Amygdala (tissue), 56 donors: ENCODE results near the gene SCIN.
"Not testable (repeated sequence)": the region's sequence is repeated elsewhere in the genome, so short reads cannot be mapped to it uniquely, and the experiment has no call there.

Experiments used
- DNase-seq, 56 donors: peaks; one replicate each; lab custom pipeline; 2025; lab: John Stamatoyannopoulos, UW

SCIN gene

GRCh38 chr7:12570534-12571461, at the start of gene SCIN:
Gene SCIN (plus strand): TSS chr7:12570720. CDS start chr7:12570787, 67 bp downstream.
- peak in 13 of 56 donors; percentile 3 to 47 (median 14) for DNase-seq

GRCh38 chr7:12524794-12525386, 45.6 kb upstream of the SCIN start:
- DNase-seq: peak in 1 of 56 donors; percentile 37

- DNase-seq: not testable (repeated sequence)
Observed at GRCh38 chr7:12526693-12527092, 43.8 kb upstream of the SCIN start.

DNA sequence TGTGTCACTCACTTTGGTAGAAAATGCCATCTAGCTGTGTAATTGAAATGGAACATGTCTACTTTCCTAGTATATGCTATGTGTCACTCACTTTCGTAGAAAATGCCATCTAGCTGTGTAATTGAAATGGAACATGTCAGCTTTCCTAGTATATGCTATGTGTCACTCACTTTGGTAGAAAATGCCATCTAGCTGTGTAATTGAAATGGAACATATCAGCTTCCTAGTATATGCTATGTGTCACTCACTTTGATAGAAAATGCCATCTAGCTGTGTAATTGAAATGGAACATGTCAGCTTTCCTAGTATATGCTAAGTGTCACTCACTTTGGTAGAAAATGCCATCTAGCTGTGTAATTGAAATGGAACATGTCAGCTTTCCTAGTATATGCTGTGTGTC, 42.9 kb upstream of the SCIN start:
- DNase-seq: not testable (repeated sequence)

DNA sequence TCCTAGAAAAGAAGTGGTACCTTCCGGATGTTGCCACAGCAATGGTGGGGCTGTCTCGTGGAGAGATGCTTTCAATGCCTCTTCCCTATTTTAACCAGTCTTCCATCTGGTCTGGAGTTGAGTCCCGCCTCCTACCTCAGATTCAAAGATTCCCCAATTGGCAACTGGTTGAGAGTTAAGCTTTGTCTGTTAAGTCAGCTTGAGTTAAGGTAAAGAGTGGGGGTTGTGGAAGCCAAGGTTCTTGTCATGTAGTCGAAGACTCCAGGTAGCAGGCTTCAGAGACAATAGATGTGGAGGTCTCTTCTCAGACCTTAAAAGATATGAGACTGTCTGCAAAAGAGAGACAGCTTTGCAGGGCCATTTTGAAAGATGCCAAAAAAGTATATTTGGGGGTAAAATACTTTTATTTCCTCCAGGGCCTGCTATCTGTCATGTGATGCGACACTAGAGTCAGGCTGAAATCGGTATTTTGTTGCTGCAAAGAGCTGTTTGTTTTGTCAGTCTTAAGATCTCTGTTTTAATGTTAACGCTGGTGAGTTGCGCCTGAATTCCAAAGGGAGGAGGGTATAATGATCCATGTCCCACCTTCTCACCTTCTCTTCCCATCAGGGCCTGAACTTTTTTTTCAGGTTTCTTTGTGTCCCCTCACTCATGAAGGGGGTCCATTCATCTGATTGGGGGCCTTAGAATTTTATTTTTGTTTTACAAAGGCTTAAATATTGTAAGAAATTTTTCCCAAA, 40.4 kb upstream of the SCIN start:
- DNase-seq: no peak

DNA sequence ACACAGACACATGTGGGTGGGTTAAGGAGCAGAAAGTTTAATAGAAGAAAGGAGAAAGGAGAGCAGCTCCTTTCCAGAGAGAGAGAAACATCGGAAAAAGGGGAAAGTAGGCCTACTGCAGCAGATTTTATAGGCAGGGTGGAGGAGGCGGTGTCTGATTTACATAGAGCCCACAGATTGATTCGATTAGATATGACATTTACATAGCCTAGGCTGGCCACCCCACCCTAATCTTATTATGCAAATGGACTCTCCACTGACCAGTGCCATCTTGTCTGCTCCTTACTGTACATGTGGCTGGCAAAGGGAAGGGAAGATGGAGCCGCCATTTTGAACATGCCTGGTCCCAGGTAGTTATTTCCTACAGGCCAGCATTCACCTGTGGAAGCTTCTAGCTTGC, 38.7 kb upstream of the SCIN start:
- DNase-seq: no peak

DNA sequence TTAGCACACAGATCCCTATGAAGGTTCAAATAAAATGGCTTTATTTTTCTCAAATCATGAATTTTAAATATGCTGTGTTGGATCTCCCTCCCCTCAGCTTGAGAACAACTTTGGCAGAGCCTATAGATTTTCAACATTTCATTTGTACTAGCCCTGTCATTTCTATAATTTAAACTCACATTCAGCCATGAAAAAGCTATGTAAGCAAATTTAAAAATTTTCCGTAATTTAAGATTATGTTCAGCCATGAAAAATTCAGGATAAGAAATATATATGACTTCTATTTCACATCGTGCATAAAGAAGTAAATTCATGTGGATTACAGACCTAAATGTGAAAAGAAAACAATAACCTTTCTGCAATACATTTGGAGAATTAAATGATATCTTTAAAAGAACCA, 36.5 kb upstream of the SCIN start:
- DNase-seq: no peak

DNA sequence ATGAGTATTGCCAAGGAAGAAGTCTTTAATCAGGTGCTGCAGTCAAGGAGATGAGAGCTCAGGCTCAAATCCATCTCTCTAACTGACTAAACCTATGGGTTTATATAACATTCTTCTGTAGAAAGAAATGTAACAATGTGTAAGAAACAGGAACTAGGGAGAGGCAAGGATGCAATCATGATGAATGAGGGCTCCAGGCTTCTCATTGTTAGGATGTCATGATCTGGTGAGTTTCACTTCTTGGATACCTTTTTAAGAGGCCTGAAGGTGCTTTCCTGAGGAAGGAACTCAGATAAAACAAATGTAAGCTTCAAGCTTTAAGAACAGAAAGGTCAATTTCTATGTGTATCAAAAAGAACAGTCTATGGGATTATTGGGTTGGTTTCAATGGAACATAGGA, 30.8 kb upstream of the SCIN start:
- DNase-seq: no peak

DNA sequence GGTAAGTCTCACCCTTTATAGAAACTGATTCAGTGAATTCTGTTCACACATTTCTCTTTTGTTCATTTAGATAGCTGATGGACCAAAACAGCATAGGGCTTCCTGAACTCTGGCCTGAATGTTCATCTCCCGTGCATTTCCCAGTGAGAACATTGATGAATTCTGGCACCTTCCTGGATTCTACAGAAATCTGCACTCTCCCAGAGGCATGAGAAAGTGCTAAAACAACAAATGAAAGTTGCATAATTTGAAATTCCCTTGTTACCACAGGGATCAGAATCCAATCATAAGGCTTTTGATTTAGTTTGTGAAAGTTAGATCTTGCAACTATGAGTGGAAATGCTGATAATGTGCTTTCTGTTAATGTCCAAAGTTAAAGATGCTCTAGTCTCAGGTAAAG, 29.7 kb upstream of the SCIN start:
- DNase-seq: no peak

DNA sequence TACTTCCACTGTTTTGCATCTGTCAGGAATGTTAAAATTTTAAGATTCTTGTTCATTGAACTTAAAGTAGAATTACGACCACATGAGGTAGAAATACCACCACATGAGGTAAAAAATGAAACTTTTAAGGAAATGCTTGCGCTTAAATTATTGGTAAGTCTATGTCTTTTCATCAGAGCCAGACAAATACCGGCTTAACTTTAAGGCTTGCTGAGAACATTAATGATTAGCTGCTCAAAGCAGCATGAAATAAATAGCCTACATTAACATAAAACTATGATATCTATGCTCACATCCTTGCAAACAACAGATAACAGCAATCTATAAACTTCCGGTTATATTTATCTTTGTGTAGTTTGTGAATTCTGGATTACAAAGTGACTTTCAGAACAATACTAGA, 26.9 kb upstream of the SCIN start:
- DNase-seq: no peak

DNA sequence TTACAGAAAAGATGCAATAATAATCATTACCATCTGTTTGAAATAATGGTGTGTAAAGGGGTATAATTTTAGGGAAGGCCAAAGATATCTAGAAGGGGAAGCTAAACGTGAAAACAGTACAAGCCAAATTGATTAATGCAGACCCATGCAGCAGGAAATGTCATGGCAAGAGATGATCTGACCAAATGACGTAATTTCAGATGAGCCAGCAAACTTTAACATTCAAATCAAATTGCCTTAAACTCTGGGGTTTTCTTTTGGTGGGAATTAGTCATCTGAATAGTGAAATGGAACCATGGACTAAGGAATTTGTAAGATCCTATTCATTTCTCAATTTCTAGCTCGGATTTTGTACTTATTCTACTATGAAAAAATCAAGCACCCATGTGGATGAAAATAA, 21.4 kb upstream of the SCIN start:
- DNase-seq: no peak

DNA sequence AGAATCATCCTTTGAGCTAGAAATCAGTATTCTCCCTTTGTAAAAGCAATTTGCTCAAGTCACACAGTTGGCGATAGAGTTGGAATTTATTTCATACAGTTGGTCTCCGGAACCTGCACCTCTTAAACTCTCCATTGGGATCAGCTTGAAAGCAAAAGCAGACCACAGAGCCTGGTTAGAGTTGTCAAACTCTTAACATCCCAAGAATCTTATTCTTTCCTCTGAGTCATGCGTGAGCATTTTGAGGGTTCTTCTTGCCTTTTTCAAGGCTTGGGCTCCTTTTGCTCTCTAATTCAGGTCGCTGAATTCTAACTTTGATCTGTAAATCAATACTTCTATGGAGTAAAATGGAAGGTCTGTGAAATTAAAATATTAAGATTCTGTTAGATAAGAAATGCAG, 19.6 kb upstream of the SCIN start:
- no peak for DNase-seq

DNA sequence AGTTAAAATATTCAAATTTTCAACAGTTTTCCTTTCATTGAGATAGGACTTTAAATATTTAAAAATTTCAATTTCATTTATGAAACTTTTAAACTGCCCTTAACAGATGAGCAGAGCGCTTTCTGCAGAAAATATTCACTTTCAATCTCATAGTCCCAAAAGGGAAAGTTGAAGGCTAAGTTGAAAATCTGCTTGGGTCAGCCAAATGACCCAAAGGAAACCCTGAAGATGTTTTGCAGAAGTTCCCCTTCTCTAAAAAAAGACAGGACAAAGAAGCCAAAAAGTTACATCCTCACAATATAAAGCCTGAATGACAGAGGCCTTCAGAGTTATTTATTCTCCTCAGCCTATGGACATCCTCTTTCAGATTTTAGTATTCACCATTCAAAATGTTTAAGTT, 17.6 kb upstream of the SCIN start:
- DNase-seq: no peak

DNA sequence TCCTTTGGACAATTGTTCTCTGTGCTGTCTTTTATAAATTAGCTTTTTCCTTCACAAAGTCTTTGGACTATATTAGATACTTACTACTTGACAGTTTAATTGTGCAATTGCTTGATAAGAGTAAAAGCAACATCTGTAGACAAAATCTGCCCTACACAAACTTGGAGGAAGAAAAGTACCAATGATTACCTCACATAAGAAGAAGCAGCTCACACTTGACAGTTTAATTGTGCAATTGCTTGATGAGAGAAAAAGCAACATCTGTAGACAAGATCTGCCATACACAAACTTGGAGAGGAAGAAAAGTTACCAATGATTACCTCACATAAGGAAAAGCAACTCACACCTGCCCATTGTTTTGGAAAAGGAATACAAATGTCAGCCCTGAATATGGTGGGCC, 17.1 kb upstream of the SCIN start:
- DNase-seq: no peak

DNA sequence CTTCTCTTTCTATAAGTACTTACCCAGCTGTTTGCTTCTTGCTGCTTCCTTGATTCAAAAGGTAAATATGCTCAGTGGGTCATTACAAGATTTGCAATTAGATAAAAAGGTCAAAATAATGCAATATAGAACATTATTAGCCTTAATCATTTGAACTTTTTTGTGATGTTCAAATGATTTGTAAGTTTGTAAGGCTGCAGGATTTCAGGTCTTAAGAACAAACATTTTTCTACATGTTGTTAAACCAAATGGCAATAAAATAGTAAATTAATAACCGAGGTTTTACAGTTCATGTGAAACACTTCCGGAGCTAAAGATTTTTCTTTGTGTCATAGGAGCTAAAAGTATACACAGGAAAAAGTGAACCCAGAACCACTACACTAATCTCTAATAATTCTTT, 16.2 kb upstream of the SCIN start:
- DNase-seq: no peak

DNA sequence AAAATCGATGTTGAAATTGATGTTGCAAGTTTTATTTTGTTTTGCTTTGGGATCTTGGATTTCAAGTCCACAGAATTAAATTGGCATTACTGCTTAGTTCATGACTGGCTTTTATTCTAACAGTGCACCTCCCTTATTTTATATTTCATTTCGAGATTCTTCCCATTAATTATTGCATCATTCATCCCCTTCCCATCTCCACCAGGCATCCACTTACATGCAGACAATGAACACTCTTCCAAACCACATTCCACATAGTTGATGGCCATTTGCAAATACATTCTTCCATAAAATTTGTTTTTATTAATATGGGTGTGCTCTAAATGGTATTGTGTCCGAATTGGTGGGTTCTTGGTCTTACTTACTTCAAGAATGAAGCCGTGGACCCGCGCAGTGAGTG, 15.6 kb upstream of the SCIN start:
- no peak for DNase-seq

- DNase-seq: not testable (repeated sequence)
Observed at GRCh38 chr7:12555695-12556094, 14.8 kb upstream of the SCIN start.

DNA sequence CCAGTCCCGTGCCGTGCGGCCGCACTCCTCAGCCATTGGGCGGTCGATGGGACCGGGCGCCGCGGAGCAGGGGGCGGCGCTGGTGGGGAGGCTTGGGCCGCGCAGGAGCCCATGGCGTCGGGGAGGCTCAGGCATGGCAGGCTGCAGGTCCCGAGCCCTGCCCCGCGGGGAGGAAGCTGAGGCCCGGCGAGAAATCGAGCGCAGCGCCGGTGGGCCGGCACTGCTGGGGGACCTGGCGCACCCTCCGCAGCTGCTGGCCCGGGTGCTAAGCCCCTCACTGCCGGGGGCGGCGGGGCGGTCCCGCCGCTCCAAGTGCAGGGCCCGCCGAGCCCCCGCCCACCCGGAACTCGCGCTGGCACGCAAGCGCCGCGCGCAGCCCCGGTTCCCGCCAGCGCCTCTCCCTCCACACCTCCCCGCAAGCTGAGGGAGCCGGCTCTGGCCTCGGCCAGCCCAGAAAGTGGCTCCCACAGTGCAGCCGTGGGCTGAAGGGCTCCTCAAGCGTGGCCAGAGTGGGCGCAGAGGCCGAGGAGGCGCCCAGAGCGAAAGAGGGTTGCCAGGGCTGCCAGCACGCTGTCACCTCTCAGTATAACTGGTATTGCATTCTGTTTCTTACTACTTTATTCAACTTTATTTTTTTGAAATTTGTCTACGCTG, 14.3 kb upstream of the SCIN start:
- not testable (repeated sequence) for DNase-seq

DNA sequence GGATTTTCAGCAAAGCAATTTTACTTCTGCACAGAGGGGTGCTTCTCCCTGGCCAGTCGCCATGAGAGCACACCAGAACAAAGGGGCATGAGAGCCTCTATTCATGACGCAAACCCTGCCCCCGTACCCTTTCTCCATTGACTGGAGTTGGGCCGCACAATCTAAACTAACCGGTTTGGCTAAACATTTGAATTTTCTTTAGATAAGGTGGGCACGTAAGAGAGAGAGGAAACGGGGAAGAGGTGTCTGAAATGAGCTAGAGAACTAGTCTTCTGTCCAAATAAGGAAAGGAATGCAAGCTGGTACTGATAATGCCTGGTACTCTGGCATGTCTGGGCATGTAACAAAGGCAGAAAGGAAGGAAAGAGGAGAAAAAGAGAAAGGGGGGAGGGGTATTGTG, 13.2 kb upstream of the SCIN start:
- no peak for DNase-seq

DNA sequence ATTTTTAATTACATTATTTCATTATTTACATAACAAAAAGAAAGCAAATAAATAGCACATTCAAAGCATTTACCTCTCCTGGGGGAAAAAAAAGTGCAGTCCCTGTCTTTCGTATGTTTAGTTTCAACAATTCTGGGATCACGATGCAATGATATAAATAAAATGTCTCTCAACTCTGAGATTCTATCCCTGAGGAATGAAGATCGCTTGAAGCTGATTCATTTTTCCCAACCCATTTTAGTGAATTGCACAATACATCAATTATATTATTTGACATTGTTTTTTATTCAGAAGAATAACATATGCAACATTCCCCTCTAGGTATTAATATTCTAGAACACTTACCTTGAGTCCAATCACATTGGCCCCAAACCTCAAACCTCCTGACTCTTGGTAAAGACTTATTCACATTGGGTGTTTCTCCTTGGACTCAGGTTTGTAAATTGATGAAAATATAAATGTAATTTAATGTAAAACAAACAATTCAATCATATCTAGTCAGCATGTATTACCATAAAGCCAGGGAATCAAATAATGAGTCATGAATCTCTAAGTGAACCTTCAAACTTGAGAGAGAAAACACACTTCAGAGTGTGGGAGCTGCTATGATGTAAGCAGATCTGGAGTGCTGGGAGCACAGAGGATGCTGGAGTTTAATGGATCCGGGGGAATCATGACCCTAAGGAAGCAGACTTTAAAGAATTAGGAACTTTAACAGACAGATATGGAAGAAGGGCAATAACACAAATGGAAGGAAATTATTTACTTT, 5.3 kb upstream of the SCIN start:
- no peak for DNase-seq
